Upper lobe of left lung (tissue), 6 donors: Measurements from ENCODE around the gene NR0B2. TPM values are rescaled to one million over a fixed set of nuclear protein-coding genes. Genes with fewer than 3 reads are reported as not detected.
"Not testable (repeated sequence)": the region's sequence is repeated elsewhere in the genome, so short reads cannot be mapped to it uniquely, and the experiment has no call there.

Experiments
- ATAC-seq, 2 donors: fragments of 200-7000 bp; cut with Tn5 transposase; one replicate each; pipeline ENCODE4 v1.9.1; 2022; ENCODE audit warnings: mild to moderate bottlenecking in 2 of 2, moderate library complexity in 2 of 2; ENCODE audit not compliant: low FRiP score in 2 of 2
- DNase-seq, 2 donors: peaks; one replicate each; pipeline ENCODE4 v3.0.0-alpha.2; 2019 to 2020
- H3K27ac ChIP-seq, 4 donors: fragments of 200-600 bp; sonication (generic); one replicate each; pipeline ENCODE4 v1.5.1; 2016 to 2019
- H3K27me3 ChIP-seq, 4 donors: fragments of 200-600 bp; sonication (generic); one replicate each; pipeline ENCODE4 v1.5.1; 2017 to 2019
- H3K36me3 ChIP-seq, 4 donors: fragments of 200-600 bp; sonication (generic); one replicate each; pipeline ENCODE4 v1.5.1; 2016 to 2019
- H3K4me1 ChIP-seq, 4 donors: fragments of 200-600 bp; sonication (generic); one replicate each; pipeline ENCODE4 v1.5.1; 2018 to 2019
- H3K4me3 ChIP-seq, 4 donors: fragments of 200-600 bp; sonication (generic); one replicate each; pipeline ENCODE4 v1.5.1; 2017 to 2019; ENCODE audit warnings: mild to moderate bottlenecking in 2 of 4, moderate library complexity in 1 of 4
- H3K9me3 ChIP-seq, 4 donors: fragments of 200-600 bp; sonication (generic); one replicate each; pipeline ENCODE4 v1.5.1; 2018 to 2019
- EP300 ChIP-seq, 4 donors: sonication (generic); formaldehyde crosslinking; IDR thresholded peaks; one replicate each; pipeline ENCODE4 v1.5.1; 2017; ENCODE audit warnings: antibody characterized with exemption in 4 of 4, control low read depth in 2 of 4
- POLR2A ChIP-seq, 4 donors: fragments of 450-650 bp; IDR thresholded peaks; one replicate each; pipeline ENCODE4 v1.5.1; 2016 to 2017; ENCODE audit warnings: antibody characterized with exemption in 4 of 4, mild to moderate bottlenecking in 2 of 4
- POLR2AphosphoS5 ChIP-seq, 2 donors: sonication (generic); formaldehyde crosslinking; IDR thresholded peaks; one replicate each; pipeline ENCODE4 v1.5.1; 2017; ENCODE audit warnings: antibody characterized with exemption in 2 of 2
- WGBS, 2 donors: methylation state at CpG; one replicate each; pipeline ENCODE4 v1.1.5; 2017 to 2018; 5-methylcytosine and 5-hydroxymethylcytosine counted together
- total RNA-seq, 6 donors: library from RNA; depleted of rRNA in 4 of 6; stranded (reverse); fragments of >200 nt in 4 of 6; gene quantifications; one replicate each; pipeline versions ENCODE4 v1.1.0 to v1.2.1, GENCODE V29; 2016 to 2021
- TF ChIP-seq, protein P1 (sequence below), 6 experiments: fragments of 450-650 bp in 4 of 6; fragments of 200-600 bp in 2 of 6; sonication (generic) in 2 of 6; IDR thresholded peaks; one replicate each; pipeline ENCODE4 v1.5.1; 2016 to 2019; ENCODE audit warnings: antibody characterized with exemption in 6 of 6
- donor health status: DM: no; HTN: no; CAD: no; lungs with moderate emphysema.
- donor health status: DM: no; HTN: yes; CAD: no; lungs with severe emphysema.

NR0B2 gene
- total RNA-seq, 6 donors from 2014 or later = 0.89 to 8.8 (median 2.4) TPM; not detected in 1

DNA sequence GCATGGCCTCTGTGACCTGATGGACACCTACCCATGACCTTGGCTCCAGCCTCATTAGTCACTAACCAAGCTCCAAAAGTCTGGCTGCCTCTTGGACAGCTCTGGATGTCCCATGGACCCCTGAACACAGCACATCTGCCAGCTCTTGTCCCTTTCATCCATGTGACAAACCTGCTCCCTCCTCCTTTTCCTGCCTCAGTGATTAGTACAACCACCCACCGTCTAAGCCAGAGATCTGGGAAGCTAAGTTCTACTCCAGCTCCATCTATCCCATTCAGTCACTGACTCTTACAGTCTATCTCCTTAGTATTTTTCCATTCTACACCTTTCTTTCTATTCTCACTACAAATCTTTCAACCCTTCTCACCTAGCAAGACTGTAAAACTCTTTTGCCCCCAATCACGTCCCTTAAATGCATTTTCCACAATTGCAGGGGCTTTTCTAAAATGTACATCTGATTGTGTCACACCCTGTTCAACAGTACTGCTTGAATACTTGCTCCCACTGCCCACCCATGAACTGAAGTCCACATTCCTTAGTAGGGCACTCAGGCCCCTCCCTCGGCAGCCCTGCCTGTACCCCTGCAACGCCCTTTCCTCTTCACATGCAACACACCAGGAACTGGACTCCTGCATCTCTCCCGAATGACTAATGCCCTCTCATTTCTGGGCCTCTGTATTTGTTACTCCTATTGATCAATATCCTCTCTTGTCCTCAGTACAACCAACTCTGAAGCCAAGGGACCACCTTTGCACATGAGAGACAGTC, 30.9 kb downstream of the NR0B2 start:
- DNase-seq = no peak
- Histone ChIP-seq H3K27ac (no peak overlapping the region), H3K9me3 (no peaks in the 10 kb centered on the region), H3K36me3 (peaks cover 55 to 100% (median 84%) of the 10 kb centered on the region in 4 donors), H3K4me3 (no peak overlapping the region), H3K27me3 (no peaks in the 10 kb centered on the region), H3K4me1 (peaks cover 0 to under 1% (median under 1%) of the 10 kb centered on the region in 4 donors)
- TF ChIP-seq, protein P1, sequence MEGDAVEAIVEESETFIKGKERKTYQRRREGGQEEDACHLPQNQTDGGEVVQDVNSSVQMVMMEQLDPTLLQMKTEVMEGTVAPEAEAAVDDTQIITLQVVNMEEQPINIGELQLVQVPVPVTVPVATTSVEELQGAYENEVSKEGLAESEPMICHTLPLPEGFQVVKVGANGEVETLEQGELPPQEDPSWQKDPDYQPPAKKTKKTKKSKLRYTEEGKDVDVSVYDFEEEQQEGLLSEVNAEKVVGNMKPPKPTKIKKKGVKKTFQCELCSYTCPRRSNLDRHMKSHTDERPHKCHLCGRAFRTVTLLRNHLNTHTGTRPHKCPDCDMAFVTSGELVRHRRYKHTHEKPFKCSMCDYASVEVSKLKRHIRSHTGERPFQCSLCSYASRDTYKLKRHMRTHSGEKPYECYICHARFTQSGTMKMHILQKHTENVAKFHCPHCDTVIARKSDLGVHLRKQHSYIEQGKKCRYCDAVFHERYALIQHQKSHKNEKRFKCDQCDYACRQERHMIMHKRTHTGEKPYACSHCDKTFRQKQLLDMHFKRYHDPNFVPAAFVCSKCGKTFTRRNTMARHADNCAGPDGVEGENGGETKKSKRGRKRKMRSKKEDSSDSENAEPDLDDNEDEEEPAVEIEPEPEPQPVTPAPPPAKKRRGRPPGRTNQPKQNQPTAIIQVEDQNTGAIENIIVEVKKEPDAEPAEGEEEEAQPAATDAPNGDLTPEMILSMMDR (IDR thresholded peaks at IDR 0.05) = no peak
- TF ChIP-seq EP300 (IDR thresholded peaks at IDR 0.05) (no peak), POLR2AphosphoS5 (IDR thresholded peaks at IDR 0.05) (no peak)
- ATAC-seq = no peak
- 91 to 92% methylated on average over 5 of the region's 5 CpGs for WGBS, 2 donors

- WGBS, 2 donors = 79 to 88% methylated on average over 6 of the region's 6 CpGs
Observed at GRCh38 chr1:26881611-26882010, 32.2 kb downstream of the NR0B2 start.

DNA sequence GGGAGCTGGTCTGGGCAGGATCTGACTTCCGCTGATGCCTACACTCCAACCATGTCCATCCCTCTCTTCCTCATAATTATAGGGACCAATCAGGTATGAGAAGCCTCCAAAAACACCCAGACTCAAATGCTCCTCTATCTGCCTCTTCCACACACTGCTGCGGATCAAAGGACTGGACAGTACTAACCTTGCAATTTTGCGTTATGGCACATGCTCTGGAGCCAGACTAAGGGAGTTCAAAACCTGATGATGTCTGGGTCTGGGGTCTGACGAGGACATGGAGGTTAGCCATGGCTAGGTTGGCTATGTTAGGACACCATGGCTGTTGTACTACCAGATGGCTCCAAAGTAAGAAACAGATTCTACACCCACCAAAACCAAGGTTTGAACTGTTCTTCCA, 34.0 kb downstream of the NR0B2 start:
- peaks cover 37 to 91% (median 58%) of the 10 kb centered on the region in 4 donors for H3K36me3 ChIP-seq
- DNase-seq (no peak), ATAC-seq (no peak)
- H3K4me3 ChIP-seq = no peak overlapping the region
- TF ChIP-seq POLR2A (IDR thresholded peaks at IDR 0.05) (no peak), POLR2AphosphoS5 (IDR thresholded peaks at IDR 0.05) (no peak)
- no peak overlapping the region for H3K27ac ChIP-seq
- no peaks in the 10 kb centered on the region for H3K9me3 ChIP-seq
- H3K27me3 ChIP-seq = no peaks in the 10 kb centered on the region
- H3K4me1 ChIP-seq = peaks cover 0 to 4% (median 2%) of the 10 kb centered on the region in 4 donors
- WGBS, 2 donors = 93 to 95% methylated on average over 4 of the region's 4 CpGs

More at GRCh38 chr1:26881611-26882010, 32.2 kb downstream of the NR0B2 start:
- H3K36me3 ChIP-seq = peaks cover 55 to 99% (median 73%) of the 10 kb centered on the region in 4 donors
- H3K4me1 ChIP-seq, DNase-seq, H3K27ac ChIP-seq, H3K27me3 ChIP-seq, H3K9me3 ChIP-seq, ATAC-seq, H3K4me3 ChIP-seq: not testable (repeated sequence)

DNA sequence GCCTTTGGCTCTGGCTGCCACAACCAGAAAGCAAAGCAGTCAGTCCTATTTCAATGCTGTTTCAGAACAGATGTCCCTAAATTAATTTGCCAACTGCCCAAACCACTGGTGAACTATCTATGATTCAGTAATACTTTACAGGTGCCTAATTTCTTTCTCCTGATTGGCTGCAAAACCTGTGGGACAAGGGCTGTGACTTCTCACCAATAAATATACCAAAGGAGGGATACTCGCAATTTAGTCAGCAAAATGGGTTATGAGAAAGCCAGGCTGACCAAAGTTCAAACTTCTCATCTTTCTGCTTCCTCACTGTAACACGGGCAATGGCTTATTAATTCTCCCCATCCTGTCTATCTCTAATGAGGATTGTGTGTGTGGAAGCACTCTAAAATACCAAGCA, 36.4 kb downstream of the NR0B2 start:
- ATAC-seq (no peak), DNase-seq (no peak)
- no peak overlapping the region for H3K27ac ChIP-seq
- H3K4me3 ChIP-seq = no peak overlapping the region
- 73% methylated on average over 2 of the region's 2 CpGs for WGBS, 2 donors
- peaks cover 0 to 4% (median 2%) of the 10 kb centered on the region in 4 donors for H3K4me1 ChIP-seq
- H3K36me3 ChIP-seq = peaks cover 13 to 66% (median 33%) of the 10 kb centered on the region in 4 donors
- TF ChIP-seq POLR2AphosphoS5 (IDR thresholded peaks at IDR 0.05) = no peak
- TF ChIP-seq, protein P1 (IDR thresholded peaks at IDR 0.05) = no peak
- TF ChIP-seq EP300 (IDR thresholded peaks at IDR 0.05) = no peak
- no peak for TF ChIP-seq POLR2A (IDR thresholded peaks at IDR 0.05)
- no peaks in the 10 kb centered on the region for H3K9me3 ChIP-seq
- no peaks in the 10 kb centered on the region for H3K27me3 ChIP-seq

DNA sequence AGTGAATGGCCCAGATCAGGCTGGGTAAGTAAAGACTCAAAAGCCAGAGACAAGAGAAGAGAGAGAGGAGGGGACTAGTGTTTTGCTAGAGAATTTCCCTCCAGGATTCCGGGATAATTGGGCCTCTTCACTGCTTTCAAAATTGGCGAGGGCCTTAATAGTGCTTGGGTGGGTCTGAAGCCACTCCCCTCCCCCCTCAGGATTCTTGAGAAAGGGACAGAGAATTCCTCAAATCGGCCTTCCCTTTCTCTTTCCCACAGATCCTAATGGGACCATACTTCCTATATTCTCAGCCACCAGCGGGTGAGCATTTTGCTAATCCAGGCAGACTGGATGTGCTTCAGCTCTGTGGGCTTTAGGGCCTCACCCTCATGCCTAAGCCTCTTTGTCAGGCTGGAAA, 38.9 kb downstream of the NR0B2 start:
- H3K36me3 ChIP-seq = peaks cover 7 to 42% (median 16%) of the 10 kb centered on the region in 4 donors
- no peaks in the 10 kb centered on the region for H3K27me3 ChIP-seq
- WGBS, 2 donors = 73 to 89% methylated on average over 4 of the region's 4 CpGs
- H3K4me3 ChIP-seq = no peak overlapping the region
- DNase-seq (no peak), ATAC-seq (no peak)
- no peak overlapping the region for H3K27ac ChIP-seq
- H3K9me3 ChIP-seq = no peaks in the 10 kb centered on the region
- TF ChIP-seq, protein P1 (IDR thresholded peaks at IDR 0.05) = no peak
- no peak for TF ChIP-seq POLR2A (IDR thresholded peaks at IDR 0.05)
- TF ChIP-seq EP300 (IDR thresholded peaks at IDR 0.05) = no peak
- TF ChIP-seq POLR2AphosphoS5 (IDR thresholded peaks at IDR 0.05) = no peak
- peaks cover 0 to 4% (median 2%) of the 10 kb centered on the region in 4 donors for H3K4me1 ChIP-seq

DNA sequence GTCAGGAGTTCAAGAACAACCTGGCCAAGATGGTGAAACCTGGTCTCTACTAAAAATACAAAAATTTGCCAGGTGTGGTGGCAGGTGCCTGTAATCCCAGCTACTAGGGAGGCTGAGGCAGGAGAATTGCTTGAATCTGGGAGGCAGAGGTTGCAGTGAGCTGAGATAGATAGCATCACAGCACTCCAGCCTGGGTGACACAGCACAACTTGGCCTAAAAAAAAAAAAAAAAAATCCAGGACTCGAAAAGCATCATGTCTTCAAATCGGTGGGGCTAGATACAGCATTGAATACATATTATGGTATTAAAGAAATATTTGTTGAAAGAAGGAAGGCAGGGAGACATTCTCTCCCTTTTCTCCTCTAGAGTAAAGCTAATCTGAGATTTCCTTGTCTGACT, 40.7 kb downstream of the NR0B2 start:
- H3K4me3 ChIP-seq, H3K27ac ChIP-seq, DNase-seq, H3K27me3 ChIP-seq, ATAC-seq, H3K4me1 ChIP-seq, H3K9me3 ChIP-seq: not testable (repeated sequence)
- peaks cover 0 to 24% (median 3%) of the 10 kb centered on the region in 4 donors for H3K36me3 ChIP-seq
- 80 to 93% methylated on average over 2 of the region's 2 CpGs for WGBS, 2 donors
